ENCODE results near the gene JAML.

DNA sequence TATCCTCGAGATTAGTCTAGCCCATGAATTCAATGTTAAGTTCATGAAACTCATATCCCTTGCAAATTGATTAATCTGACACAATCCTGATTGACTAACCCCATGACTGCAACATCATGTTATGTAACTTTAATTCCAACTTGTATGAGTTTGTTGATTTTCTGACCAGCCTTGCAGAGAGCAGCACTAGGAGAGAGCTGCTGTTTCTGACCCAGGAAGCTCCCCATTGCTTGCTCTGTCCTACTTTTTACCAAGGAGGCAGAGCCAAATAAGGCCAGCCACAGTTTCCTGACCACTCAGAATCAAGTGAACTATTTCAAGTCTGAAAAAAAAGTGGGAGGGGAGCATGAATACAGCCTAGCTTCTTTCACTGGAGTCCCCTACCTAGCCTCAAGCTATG, 14.1 kb upstream of the JAML start:
- TF ChIP-seq, protein P1, sequence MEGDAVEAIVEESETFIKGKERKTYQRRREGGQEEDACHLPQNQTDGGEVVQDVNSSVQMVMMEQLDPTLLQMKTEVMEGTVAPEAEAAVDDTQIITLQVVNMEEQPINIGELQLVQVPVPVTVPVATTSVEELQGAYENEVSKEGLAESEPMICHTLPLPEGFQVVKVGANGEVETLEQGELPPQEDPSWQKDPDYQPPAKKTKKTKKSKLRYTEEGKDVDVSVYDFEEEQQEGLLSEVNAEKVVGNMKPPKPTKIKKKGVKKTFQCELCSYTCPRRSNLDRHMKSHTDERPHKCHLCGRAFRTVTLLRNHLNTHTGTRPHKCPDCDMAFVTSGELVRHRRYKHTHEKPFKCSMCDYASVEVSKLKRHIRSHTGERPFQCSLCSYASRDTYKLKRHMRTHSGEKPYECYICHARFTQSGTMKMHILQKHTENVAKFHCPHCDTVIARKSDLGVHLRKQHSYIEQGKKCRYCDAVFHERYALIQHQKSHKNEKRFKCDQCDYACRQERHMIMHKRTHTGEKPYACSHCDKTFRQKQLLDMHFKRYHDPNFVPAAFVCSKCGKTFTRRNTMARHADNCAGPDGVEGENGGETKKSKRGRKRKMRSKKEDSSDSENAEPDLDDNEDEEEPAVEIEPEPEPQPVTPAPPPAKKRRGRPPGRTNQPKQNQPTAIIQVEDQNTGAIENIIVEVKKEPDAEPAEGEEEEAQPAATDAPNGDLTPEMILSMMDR (IDR thresholded peaks at IDR 0.05) = no peak
- TF ChIP-seq POLR2A (IDR thresholded peaks at IDR 0.05) = peak; percentile 66
